Nephron progenitor cell (in vitro differentiated cells): Measurements from ENCODE around the gene DPP8.
"Not testable (repeated sequence)": the region's sequence is repeated elsewhere in the genome, so short reads cannot be mapped to it uniquely, and the experiment has no call there.

ENCODE experiments used
- DNase-seq: peaks from one replicate; pipeline ENCODE4 v3.0.0; 2021
- H3K27ac Mint-ChIP-seq: 2 replicates; pipeline ENCODE4 v1.8.0; 2021; ENCODE audit warnings: mild to moderate bottlenecking, moderate library complexity, mixed read lengths
- H3K27me3 Mint-ChIP-seq: 2 replicates; pipeline ENCODE4 v1.8.0; 2021; ENCODE audit warnings: mild to moderate bottlenecking, low read depth, mixed read lengths; ENCODE audit not compliant: poor library complexity
- H3K36me3 Mint-ChIP-seq: 2 replicates; pipeline ENCODE4 v1.8.0; 2021; ENCODE audit warnings: low read depth, mixed read lengths
- H3K4me1 Mint-ChIP-seq: 2 replicates; pipeline ENCODE4 v1.8.0; 2021; ENCODE audit warnings: mixed read lengths
- H3K4me3 Mint-ChIP-seq: 2 replicates; pipeline ENCODE4 v1.8.0; 2021; ENCODE audit warnings: mild to moderate bottlenecking, moderate library complexity, mixed read lengths
- H3K9me3 Mint-ChIP-seq: 2 replicates; pipeline ENCODE4 v1.8.0; 2021; ENCODE audit warnings: mild to moderate bottlenecking, moderate library complexity, mixed read lengths
- TF ChIP-seq, protein P1 (sequence below): fragments of 200-600 bp; sonication (generic); IDR thresholded peaks from 2 replicates; pipeline ENCODE4 v1.5.0; 2021; ENCODE audit warnings: antibody characterized with exemption

DPP8 gene

DNA sequence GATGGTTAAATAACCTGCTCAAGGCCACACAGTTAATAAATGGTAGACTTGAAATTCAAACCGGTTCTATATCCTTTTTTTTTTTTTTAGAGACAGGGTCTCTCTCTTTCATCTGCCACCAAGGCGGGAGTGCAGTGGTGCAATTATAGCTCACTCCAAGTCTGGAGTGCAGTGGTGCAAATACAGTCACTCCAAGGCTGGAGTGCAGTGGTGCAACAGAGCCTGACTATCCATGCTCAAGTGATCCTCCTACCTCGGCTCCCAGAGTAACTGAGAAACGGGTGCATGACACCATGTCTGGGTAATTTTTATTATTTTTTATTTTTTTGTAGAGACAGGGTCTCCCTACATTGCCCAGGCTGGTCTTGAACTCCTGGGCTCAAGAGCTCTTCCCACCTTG is 23.4 kb downstream of the DPP8 start:
- DNase-seq, result no peak
- no peaks in the 10 kb centered on the region for H3K27me3 Mint-ChIP-seq
- TF ChIP-seq, protein P1, sequence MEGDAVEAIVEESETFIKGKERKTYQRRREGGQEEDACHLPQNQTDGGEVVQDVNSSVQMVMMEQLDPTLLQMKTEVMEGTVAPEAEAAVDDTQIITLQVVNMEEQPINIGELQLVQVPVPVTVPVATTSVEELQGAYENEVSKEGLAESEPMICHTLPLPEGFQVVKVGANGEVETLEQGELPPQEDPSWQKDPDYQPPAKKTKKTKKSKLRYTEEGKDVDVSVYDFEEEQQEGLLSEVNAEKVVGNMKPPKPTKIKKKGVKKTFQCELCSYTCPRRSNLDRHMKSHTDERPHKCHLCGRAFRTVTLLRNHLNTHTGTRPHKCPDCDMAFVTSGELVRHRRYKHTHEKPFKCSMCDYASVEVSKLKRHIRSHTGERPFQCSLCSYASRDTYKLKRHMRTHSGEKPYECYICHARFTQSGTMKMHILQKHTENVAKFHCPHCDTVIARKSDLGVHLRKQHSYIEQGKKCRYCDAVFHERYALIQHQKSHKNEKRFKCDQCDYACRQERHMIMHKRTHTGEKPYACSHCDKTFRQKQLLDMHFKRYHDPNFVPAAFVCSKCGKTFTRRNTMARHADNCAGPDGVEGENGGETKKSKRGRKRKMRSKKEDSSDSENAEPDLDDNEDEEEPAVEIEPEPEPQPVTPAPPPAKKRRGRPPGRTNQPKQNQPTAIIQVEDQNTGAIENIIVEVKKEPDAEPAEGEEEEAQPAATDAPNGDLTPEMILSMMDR, result no peak
- H3K36me3 Mint-ChIP-seq, result peaks cover 77% of the 10 kb centered on the region
- no peak overlapping the region for H3K4me3 Mint-ChIP-seq
- H3K4me1 Mint-ChIP-seq, result peaks cover 4% of the 10 kb centered on the region
- H3K27ac Mint-ChIP-seq, result no peak overlapping the region
- no peaks in the 10 kb centered on the region for H3K9me3 Mint-ChIP-seq

DNA sequence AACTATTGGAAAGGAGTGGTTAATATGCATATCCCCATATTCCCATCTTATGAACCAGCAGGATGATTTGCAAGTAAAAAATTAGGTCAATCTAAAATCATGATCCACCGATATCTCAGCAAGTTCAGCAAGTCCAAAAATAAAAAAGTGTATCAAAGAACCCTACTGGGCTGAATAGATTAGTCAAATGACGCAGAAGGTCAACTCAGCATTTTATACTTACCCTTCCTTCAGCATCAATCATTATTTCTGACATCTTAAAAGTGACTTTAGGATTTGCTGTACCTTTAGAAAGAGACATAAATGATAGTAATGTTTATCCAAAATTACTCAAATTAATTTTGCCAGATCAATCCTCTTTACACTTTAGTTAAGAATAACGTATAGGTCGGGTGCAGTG is 32.6 kb downstream of the DPP8 start:
- Mint-ChIP-seq H3K27me3 (no peaks in the 10 kb centered on the region), H3K27ac (no peak overlapping the region), H3K4me3 (no peak overlapping the region), H3K9me3 (no peaks in the 10 kb centered on the region), H3K4me1 (no peaks in the 10 kb centered on the region), H3K36me3 (peaks cover 60% of the 10 kb centered on the region)
- TF ChIP-seq, protein P1, result no peak
- DNase-seq, result no peak

DNA sequence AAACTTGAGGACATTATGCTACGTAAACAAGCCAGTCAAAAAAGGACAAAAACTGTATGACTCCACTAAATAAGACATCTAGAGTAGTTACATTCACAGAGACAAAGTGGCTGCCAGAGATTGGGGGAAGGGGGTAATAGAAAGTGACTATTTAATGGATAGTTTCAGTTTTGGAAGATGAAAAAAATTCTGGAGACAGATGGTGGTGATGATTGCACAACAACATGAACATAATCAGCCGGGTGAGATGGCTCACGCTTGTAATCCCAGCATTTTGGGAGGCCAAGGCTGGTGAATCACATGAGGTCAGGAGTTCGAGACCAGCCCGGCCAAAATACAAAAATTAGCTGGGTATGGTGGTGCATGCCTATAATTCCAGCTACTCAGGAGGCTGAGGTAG is 40.6 kb downstream of the DPP8 start:
- H3K27me3 Mint-ChIP-seq, result peaks cover 3% of the 10 kb centered on the region

DNA sequence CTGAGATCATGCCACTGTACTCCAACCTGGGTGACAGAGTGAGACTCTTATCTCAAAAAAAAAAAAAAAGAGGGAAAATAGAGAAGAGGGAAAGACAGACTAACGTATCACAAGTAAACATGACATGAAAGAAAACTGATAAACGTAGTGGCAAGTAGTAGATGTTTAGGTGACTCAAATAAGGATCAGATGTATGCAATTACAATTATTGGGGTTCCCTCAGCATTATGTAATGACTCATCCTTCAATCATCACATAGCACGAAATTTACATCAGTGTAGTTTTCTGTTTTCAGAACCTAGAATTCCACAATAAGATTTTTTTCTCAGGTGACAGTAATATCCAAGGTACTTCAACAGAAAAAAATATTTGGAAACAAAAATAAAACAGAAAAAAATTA is 46.6 kb downstream of the DPP8 start:
- TF ChIP-seq, protein P1, result no peak
- Mint-ChIP-seq H3K9me3 (no peaks in the 10 kb centered on the region), H3K36me3 (peaks cover 71% of the 10 kb centered on the region), H3K4me1 (no peaks in the 10 kb centered on the region), H3K27ac (no peak overlapping the region), H3K4me3 (no peak overlapping the region), H3K27me3 (no peaks in the 10 kb centered on the region)
- no peak for DNase-seq

More for the DNA sequence above, 40.6 kb downstream of the DPP8 start:
- no peak overlapping the region for H3K27ac Mint-ChIP-seq
- H3K4me3 Mint-ChIP-seq, result no peak overlapping the region
- H3K36me3 Mint-ChIP-seq, result peaks cover 53% of the 10 kb centered on the region
- no peaks in the 10 kb centered on the region for H3K4me1 Mint-ChIP-seq
- DNase-seq, result no peak
- TF ChIP-seq, protein P1, result no peak
- no peaks in the 10 kb centered on the region for H3K9me3 Mint-ChIP-seq

DNA sequence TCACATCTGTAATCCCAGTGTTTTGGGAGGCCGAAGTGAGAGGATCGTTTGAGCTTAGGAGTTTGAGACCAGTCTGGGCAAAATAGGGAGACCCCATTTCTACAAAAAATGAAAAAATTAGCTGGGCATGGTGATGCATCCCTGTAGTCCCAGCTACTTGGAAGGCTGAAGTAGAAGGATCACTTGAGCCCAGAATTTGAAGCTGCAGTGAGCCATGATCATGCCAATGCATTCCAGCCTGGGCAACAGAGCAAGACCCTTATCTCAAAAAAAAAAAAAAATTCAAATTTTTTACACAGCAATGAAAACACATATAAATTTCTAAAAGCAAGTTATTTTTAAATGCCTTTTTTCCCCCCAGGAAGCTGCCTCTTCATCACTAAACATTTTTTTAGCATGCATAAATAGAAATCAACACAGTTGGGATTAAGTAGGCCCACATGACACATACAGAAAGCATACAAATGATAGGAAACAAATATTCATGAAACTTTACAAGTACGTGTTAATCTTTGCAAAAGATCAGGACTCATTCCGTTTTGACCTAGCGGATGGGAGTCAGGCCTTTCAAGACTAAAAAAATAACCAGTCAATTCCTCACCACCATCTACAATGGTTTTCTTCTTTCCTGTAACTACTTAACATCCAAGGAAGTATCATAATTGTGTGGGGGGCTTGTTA is 49.1 kb downstream of the DPP8 start:
- H3K27me3 Mint-ChIP-seq, result no peaks in the 10 kb centered on the region
- no peak for DNase-seq
- no peaks in the 10 kb centered on the region for H3K4me1 Mint-ChIP-seq
- no peaks in the 10 kb centered on the region for H3K9me3 Mint-ChIP-seq
- TF ChIP-seq, protein P1, result no peak
- H3K4me3 Mint-ChIP-seq, result no peak overlapping the region
- peaks cover 68% of the 10 kb centered on the region for H3K36me3 Mint-ChIP-seq
- no peak overlapping the region for H3K27ac Mint-ChIP-seq

DNA sequence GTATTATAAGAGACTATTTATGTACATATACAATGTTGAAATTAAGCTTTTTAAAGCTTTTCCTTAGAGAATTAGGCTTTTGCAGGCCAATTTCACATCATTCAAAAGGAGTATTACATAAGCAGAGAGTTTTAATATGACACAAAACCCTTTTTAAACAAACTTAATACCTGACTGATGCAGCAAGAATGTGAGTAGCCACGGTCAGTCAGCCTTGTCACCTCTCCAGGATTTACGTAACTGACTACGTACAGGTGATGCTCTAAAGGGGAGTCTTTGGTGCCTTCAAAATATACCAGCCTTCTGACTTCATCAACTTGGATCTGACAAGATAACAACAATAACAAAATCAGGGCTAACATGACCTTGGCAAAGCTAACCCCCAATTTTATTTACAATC is 50.6 kb downstream of the DPP8 start:
- H3K4me3 Mint-ChIP-seq, result no peak overlapping the region
- TF ChIP-seq, protein P1, result no peak
- H3K36me3 Mint-ChIP-seq, result peaks cover 63% of the 10 kb centered on the region
- DNase-seq, result no peak
- H3K9me3 Mint-ChIP-seq, result no peaks in the 10 kb centered on the region
- H3K4me1 Mint-ChIP-seq, result no peaks in the 10 kb centered on the region
- no peaks in the 10 kb centered on the region for H3K27me3 Mint-ChIP-seq
- H3K27ac Mint-ChIP-seq, result no peak overlapping the region

DNA sequence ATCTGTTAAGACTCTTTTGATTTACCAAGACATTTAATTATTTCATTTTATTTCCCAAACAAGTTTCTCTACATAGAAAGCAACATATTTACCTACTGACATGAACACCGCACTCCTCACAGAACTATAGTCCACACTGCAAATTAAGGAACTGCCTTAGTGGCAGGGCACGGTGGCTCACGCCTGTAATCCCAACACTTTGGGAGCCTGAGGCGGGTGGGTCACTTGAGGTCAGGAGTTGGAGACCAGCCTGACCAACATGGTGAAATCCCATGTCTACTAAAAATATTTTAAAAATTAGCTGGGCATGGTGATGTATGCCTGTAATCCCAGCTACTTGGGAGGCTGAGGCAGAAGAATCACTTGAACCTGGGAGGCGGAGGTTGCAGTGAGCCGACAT is 54.4 kb downstream of the DPP8 start:
- H3K4me1 Mint-ChIP-seq, H3K27me3 Mint-ChIP-seq, H3K9me3 Mint-ChIP-seq, H3K27ac Mint-ChIP-seq, DNase-seq, H3K4me3 Mint-ChIP-seq: not testable (repeated sequence)
- H3K36me3 Mint-ChIP-seq, result peaks cover 65% of the 10 kb centered on the region
